WTC11 (cell line): Measurements from ENCODE around the gene DUSP22. TPM values are rescaled to one million over a fixed set of nuclear protein-coding genes. Genes with fewer than 3 reads are reported as not detected.

Experiments
- ATAC-seq: fragments of 200-7000 bp; cut with Tn5 transposase; 2 replicates; pipeline ENCODE4 v1.10.0; 2021; ENCODE audit warnings: mild to moderate bottlenecking, moderate library complexity
- CTCF ChIA-PET: fragments of 300-600 bp; sonication (Branson Sonifier 250); formaldehyde crosslinking; loops from one replicate; lab custom pipeline; 2021; ENCODE audit warnings: antibody characterized with exemption; lab: Charles Lee
- POLR2A ChIA-PET: fragments of 350-600 bp; sonication (Branson Sonifier 250); formaldehyde crosslinking; loops from one replicate; lab custom pipeline; 2021; ENCODE audit warnings: antibody characterized with exemption; lab: Charles Lee
- DNase-seq: peaks from one replicate; pipeline ENCODE4 v3.0.0; 2021; ENCODE audit warnings: low spot score
- H3K27ac Mint-ChIP-seq: 2 replicates; pipeline ENCODE4 v1.8.0; 2021; ENCODE audit warnings: mixed read lengths
- H3K27me3 Mint-ChIP-seq: 2 replicates; pipeline ENCODE4 v1.8.0; 2021; ENCODE audit warnings: low read depth, mild to moderate bottlenecking, moderate library complexity, mixed read lengths
- H3K36me3 Mint-ChIP-seq: 2 replicates; pipeline ENCODE4 v1.8.0; 2021; ENCODE audit warnings: mixed read lengths
- H3K4me1 Mint-ChIP-seq: 2 replicates; pipeline ENCODE4 v1.8.0; 2022; ENCODE audit warnings: mixed read lengths
- H3K4me3 Mint-ChIP-seq: 2 replicates; pipeline ENCODE4 v1.8.0; 2021; ENCODE audit warnings: mild to moderate bottlenecking, moderate library complexity, mixed read lengths
- H3K9me3 Mint-ChIP-seq: 2 replicates; pipeline ENCODE4 v1.8.0; 2021; ENCODE audit warnings: mixed read lengths
- ARID4B ChIP-seq: sonication (generic); formaldehyde crosslinking; IDR thresholded peaks from 2 replicates; pipeline ENCODE4 v1.8.0; 2023; ENCODE audit warnings: missing genetic modification reagents, mild to moderate bottlenecking, borderline replicate concordance
- FOXP1 ChIP-seq: sonication (generic); formaldehyde crosslinking; IDR thresholded peaks from 2 replicates; pipeline ENCODE4 v1.8.0; 2022; ENCODE audit warnings: missing genetic modification reagents, mild to moderate bottlenecking, moderate library complexity, borderline replicate concordance
- GABPB1 ChIP-seq: sonication (generic); formaldehyde crosslinking; IDR thresholded peaks from 2 replicates; pipeline ENCODE4 v1.8.1; 2023; ENCODE audit warnings: mild to moderate bottlenecking, missing genetic modification reagents
- MXD4 ChIP-seq: fragments of 250-450 bp; sonication (Bioruptor Pico); IDR thresholded peaks from 2 replicates; pipeline ENCODE4 v1.8.0; 2021; ENCODE audit warnings: mild to moderate bottlenecking, moderate library complexity, borderline replicate concordance
- NFYB ChIP-seq: sonication (generic); formaldehyde crosslinking; conservative IDR thresholded peaks from 2 replicates; pipeline ENCODE4 v1.8.0; 2022; ENCODE audit warnings: low read depth, missing genetic modification reagents
- NR2C2 ChIP-seq: sonication (generic); formaldehyde crosslinking; IDR thresholded peaks from 2 replicates; pipeline ENCODE4 v1.8.0; 2022; ENCODE audit warnings: mild to moderate bottlenecking, missing genetic modification reagents
- NR3C1 ChIP-seq: sonication (generic); formaldehyde crosslinking; conservative IDR thresholded peaks from 2 replicates; pipeline ENCODE4 v1.8.1; 2023; ENCODE audit warnings: low read depth, mild to moderate bottlenecking, missing genetic modification reagents
- OVOL2 ChIP-seq: fragments of 250-450 bp; sonication (Bioruptor Pico); IDR thresholded peaks from 2 replicates; pipeline ENCODE4 v1.9.0; 2021; ENCODE audit warnings: mild to moderate bottlenecking, borderline replicate concordance
- USF1 ChIP-seq: sonication (generic); formaldehyde crosslinking; IDR thresholded peaks from 2 replicates; pipeline ENCODE4 v1.8.0; 2022; ENCODE audit warnings: mild to moderate bottlenecking, missing genetic modification reagents
- ZBTB21 ChIP-seq: sonication (generic); formaldehyde crosslinking; IDR thresholded peaks from 2 replicates; pipeline ENCODE4 v1.8.1; 2023; ENCODE audit warnings: mild to moderate bottlenecking, missing genetic modification reagents, borderline replicate concordance
- ZBTB43 ChIP-seq: sonication (generic); formaldehyde crosslinking; IDR thresholded peaks from 2 replicates; pipeline ENCODE4 v1.8.1; 2023; ENCODE audit warnings: mild to moderate bottlenecking, missing genetic modification reagents
- ZNF396 ChIP-seq: fragments of 250-450 bp; sonication (Bioruptor Pico); IDR thresholded peaks from 2 replicates; pipeline ENCODE4 v1.8.0; 2021; ENCODE audit warnings: mild to moderate bottlenecking, moderate library complexity, borderline replicate concordance
- ZNF416 ChIP-seq: fragments of 250-450 bp; sonication (Bioruptor Pico); IDR thresholded peaks from 2 replicates; pipeline ENCODE4 v1.9.0; 2021; ENCODE audit warnings: mild to moderate bottlenecking, inconsistent platforms
- total RNA-seq: library from RNA; stranded (reverse); gene quantifications from 3 replicates; pipeline ENCODE4 v1.2.3, GENCODE V29; 2021
- TF ChIP-seq, protein P1 (sequence below): sonication (generic); formaldehyde crosslinking; IDR thresholded peaks from 2 replicates; pipeline ENCODE4 v1.8.1; 2022; ENCODE audit warnings: low read depth, missing genetic modification reagents, borderline replicate concordance
- TF ChIP-seq, protein P2 (sequence below): fragments of 250-450 bp; sonication (Bioruptor Pico); IDR thresholded peaks from 2 replicates; pipeline ENCODE4 v2.1.2; 2022; ENCODE audit warnings: mild to moderate bottlenecking, moderate library complexity

Gene DUSP22
- total RNA-seq, 1 experiment from 2014 or later: 38.5 TPM

- TF ChIP-seq, protein P1, sequence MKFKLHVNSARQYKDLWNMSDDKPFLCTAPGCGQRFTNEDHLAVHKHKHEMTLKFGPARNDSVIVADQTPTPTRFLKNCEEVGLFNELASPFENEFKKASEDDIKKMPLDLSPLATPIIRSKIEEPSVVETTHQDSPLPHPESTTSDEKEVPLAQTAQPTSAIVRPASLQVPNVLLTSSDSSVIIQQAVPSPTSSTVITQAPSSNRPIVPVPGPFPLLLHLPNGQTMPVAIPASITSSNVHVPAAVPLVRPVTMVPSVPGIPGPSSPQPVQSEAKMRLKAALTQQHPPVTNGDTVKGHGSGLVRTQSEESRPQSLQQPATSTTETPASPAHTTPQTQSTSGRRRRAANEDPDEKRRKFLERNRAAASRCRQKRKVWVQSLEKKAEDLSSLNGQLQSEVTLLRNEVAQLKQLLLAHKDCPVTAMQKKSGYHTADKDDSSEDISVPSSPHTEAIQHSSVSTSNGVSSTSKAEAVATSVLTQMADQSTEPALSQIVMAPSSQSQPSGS (CRISPR knock-in tag): no peak
- no peak for TF ChIP-seq ZNF416 (CRISPR knock-in tag)
- no peak for TF ChIP-seq FOXP1 (CRISPR knock-in tag)
- TF ChIP-seq ARID4B (CRISPR knock-in tag): no peak
- TF ChIP-seq USF1 (CRISPR knock-in tag): no peak
- no peak for TF ChIP-seq ZBTB21
- no peak for TF ChIP-seq MXD4 (CRISPR knock-in tag)
- no peak for TF ChIP-seq ZNF396 (CRISPR knock-in tag)
- TF ChIP-seq NR2C2 (CRISPR knock-in tag): no peak
Observed at GRCh38 chr6:290111-290922, 2.0 kb upstream of the DUSP22 start (continued).

DNA sequence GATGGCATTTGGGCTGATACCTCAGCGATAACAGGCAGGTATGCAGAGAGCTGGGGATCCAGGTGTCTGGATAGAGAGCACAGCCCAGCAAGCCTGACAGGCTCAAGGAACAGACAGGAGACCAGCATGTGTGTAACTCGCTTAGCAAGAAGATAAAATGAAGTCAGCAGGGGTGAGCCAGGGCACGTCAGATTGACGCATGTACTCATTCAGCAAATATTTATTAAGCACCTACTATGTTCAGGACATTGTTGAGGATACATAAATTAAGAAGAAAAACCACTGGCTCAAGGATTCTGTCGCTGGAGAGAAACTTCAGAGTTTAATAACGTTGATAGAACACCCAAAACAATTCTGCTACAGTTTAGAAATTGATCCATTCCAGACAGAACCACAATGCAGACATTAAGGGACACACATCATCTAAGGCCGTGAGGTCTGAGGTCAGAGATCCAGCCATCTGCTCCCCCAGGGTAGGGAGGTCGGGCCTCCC lies 1.0 kb upstream of the DUSP22 start:
- TF ChIP-seq USF1 (CRISPR knock-in tag): no peak
- TF ChIP-seq OVOL2 (CRISPR knock-in tag): no peak
- TF ChIP-seq, protein P2, sequence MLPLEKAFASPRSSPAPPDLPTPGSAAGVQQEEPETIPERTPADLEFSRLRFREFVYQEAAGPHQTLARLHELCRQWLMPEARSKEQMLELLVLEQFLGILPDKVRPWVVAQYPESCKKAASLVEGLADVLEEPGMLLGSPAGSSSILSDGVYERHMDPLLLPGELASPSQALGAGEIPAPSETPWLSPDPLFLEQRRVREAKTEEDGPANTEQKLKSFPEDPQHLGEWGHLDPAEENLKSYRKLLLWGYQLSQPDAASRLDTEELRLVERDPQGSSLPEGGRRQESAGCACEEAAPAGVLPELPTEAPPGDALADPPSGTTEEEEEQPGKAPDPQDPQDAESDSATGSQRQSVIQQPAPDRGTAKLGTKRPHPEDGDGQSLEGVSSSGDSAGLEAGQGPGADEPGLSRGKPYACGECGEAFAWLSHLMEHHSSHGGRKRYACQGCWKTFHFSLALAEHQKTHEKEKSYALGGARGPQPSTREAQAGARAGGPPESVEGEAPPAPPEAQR (CRISPR knock-in tag): no peak
- no peak for TF ChIP-seq GABPB1 (CRISPR knock-in tag)
- no peak for TF ChIP-seq NR3C1 (CRISPR knock-in tag)
- no peak for TF ChIP-seq NFYB (CRISPR knock-in tag)
- no peak for TF ChIP-seq ZBTB43 (CRISPR knock-in tag)
- TF ChIP-seq, all 79 proteins: peak for 0
- CTCF ChIA-PET: no interaction called here
- peaks cover 57% of the 10 kb centered on the region for H3K36me3 Mint-ChIP-seq
- DNase-seq: no peak
- H3K4me3 Mint-ChIP-seq: peak overlapping the region; percentile 68
- POLR2A ChIA-PET: interaction anchor here (0.7 kb wide), 1 partner anchor 1894 kb away, joined by 3 read pairs; no protein-coding TSS in a partner anchor
- peaks cover 65% of the 10 kb centered on the region for H3K9me3 Mint-ChIP-seq
- H3K4me1 Mint-ChIP-seq: peaks cover 15% of the 10 kb centered on the region
- peaks cover 31% of the 10 kb centered on the region for H3K27me3 Mint-ChIP-seq
- H3K27ac Mint-ChIP-seq: 0 out of 2 replicates have a peak overlapping the region, but pooled peaks have one; percentile 8
- no peak for ATAC-seq
